HG03575 (cell line): ENCODE measurements around the gene NRIP2.

Experiments
- ATAC-seq: cut with Tn5 transposase; IDR thresholded peaks from one replicate; pipeline ENCODE4 v1.9.1; 2021; ENCODE audit not compliant: unreplicated experiment, insufficient number of reproducible peaks, low FRiP score; ENCODE audit errors: extremely low read depth

The NRIP2 gene

DNA sequence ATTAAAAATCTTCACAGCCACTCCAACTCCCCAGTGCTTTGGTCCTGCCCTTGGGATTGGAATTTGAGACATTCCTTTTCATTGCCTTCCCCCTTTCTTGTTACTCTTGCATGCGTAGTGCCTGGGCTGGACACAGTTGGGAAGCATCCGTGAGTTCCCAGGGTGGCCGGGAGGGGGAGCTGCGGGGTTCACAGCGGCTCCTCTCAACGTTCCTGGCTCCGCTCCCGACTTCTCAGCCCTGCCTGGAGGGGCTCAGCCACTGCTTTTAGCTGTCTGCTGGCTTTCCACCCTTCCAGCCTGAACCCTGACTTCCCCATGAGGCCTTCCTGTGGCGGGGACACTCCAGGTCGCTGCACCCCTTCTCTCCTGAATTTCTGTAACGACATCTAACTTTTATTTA lies 18.8 kb upstream of the NRIP2 start:
- ATAC-seq, result no peak

DNA sequence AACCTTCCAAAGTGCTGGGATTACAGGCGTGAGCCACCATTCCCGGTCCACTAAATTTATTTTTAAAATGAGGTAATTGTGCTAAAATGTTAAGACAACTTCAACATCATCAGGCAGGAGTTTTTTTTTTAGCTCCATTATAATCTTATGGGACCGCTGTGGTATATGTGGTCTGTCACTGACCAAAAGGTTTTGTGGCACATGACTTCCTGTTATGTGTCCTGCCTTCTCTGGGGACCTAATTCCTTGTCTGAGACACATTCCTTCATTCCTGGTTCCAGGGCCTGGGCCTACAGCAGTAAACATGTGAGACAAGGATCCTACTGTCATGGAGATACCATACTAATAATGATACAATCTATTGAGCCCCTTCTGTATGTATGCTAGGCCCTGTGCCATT lies 17.1 kb upstream of the NRIP2 start:
- ATAC-seq, result no peak

DNA sequence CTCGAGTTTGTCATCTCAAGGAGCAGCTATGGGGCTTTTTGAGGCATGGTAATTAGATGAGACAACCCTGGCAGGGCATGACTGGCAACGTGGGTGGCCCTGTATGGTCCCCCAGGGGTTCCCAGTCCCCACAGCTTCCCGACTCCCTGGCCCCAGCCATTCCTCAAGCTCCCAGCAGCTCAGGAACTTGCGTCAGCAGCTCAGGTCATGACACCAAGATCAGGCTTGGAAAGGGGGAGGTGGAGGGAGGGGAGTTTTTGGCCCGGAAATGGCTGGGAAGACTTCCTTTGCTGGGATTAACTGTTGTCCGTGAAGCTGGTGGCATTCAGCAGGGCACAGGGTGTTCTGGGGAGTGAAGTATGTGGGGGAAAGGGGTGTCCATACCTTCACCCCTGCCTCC lies 10.4 kb upstream of the NRIP2 start:
- no peak for ATAC-seq

DNA sequence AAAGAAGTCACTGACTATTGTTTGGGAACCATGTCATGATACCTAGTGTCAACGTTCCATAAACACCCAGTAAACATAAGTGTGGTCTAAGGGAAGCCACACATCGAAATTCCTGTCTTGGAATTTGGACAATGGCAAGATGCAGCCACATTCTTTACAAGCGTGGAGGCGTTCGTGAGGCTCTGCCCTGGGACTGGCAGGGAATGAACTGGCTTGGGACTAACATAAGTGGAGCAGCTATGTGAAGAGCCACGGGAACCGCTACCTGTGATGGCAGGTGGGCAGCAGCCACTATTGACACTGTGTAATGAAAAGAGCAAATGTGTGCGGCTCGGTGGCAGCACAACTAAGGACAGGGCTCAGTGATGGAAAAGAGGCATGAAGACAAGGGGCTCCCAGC lies 10.0 kb upstream of the NRIP2 start:
- no peak for ATAC-seq

DNA sequence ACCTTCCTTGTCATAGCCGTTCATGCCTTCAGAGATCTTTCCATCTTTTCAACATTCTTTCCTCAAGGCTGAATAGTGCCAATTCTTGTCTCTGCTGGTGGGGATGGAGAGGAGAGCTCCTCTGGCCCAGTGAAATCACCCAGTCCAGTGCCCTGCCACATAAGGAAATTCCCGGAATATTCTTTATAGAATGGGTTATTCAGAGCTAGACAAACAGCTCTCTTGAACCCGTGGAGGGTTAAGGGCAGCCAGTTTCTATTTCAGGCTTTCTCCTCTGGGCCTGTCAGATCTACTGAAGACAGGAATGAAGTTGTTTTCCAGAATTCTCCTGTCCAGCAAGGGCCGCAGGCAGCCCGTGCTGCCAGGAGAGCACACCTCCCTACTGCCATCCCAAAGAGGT lies 8.1 kb upstream of the NRIP2 start:
- no peak for ATAC-seq

DNA sequence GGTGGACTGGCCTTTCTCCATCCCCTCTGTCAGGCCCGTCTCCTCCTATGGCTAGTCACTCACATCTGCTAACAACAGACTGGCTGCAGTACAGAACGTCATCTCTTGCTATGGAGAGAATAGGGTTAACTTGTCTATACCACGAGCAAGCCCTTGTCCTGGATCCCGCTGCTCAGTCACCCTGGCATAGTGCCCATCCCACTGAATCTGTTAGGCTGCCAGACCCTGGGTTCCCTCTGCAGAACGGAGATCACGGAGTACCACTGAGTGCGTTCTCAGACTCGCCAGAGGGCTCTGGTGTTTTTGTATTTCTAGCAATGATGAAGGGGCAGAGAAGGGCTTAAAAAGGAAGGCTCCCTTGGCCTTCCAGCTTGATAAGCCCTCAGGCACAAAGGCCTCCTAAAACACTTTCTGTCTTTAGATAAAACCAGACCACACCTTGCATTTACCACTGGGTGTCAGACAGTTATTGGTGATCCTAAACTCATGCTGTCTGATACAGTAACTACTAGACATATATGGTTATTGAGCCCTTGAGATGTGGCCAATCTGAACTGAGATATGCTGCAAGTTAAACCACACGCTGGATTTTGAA lies 6.3 kb upstream of the NRIP2 start:
- ATAC-seq, result no peak

DNA sequence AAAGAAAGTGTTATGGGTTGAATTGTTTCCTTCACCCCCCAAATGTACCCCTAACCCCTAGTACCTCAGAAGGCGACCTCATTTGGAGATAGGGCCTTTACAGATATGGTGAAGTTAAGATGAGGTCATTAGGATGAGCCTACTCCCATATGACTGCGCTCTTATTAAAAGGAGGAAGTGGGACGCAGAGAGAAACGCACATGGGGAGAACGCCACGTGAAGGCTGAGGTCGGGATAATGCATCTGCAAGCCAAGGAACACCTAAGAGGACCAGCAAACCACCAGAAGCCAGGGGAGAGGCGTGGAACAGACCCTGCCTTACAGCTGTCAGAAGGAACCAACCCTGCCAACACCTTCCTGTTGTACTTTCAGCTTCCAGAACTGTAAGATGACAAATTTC lies 1.7 kb upstream of the NRIP2 start:
- no peak for ATAC-seq

DNA sequence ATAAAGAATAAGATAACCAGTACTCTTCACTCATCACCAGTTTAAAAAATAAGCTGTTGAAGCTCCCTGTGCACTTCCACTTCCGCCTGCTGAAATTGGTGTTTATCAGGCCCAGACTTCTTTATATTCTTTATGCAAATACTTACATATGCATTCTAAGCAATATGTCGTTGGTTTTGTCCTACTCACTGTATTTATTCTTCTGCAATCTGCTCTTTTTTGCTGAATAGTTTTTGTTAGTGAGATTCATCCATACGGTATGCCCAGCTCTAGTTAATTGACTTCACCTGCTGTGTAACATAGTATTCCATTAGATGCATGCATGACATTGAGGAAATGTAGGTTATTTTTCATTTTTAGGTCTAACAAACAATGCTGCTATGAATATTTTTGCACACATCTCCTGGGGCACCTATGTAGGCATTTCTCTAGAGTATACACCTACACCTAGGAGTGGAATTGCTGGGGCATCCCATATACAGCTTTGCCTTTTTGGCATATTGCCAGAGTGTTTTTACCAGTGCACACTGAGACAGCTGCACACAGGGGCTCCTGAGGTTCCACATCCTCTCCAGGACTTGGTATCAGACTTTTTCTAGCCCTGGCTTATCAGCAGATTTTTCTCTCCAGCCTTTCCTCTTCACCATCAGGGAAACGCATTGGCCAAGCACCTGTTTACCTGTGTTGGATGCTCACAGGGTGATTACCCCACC lies 1.0 kb upstream of the NRIP2 start:
- no peak for ATAC-seq

DNA sequence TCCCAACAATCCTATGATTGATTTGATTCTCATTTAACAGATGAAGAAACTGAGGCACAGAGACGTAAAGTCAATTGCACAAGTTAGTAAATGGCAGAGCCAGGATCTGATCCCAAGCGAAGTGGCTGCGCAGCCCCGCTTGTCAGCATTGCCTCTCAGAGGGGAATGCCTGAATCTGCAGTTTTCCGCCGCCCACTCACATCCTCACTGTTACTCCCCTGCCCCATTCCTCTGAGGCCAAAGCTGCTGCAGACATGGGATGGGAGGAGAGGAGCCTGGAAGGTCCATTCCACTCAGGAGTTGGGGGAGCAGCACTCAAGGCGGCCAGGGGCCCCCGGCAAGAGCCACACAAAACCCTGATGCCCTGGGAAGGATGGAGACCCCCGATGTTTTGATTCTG lies 1.0 kb downstream of the NRIP2 start:
- no peak for ATAC-seq

DNA sequence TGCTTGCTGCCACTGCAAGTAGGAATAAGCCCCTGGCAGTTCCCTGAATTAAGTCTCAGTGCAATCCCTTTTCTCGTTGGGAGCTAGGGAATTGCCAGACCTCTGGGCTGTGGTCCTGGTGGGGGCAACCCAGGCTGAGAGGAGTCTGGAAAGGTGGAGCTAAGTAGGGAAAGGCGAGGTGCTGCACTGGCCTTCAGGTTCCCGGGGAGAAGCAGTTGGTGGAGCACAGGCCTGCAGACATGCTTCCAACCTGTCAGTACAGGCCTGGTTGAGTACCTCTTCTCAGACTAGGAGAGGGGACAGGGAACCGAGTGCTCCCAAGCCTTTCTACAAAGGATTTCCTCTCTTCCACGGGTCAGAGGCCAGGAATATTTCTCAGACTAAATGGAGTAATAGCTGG lies 1.5 kb downstream of the NRIP2 start:
- ATAC-seq, result no peak

DNA sequence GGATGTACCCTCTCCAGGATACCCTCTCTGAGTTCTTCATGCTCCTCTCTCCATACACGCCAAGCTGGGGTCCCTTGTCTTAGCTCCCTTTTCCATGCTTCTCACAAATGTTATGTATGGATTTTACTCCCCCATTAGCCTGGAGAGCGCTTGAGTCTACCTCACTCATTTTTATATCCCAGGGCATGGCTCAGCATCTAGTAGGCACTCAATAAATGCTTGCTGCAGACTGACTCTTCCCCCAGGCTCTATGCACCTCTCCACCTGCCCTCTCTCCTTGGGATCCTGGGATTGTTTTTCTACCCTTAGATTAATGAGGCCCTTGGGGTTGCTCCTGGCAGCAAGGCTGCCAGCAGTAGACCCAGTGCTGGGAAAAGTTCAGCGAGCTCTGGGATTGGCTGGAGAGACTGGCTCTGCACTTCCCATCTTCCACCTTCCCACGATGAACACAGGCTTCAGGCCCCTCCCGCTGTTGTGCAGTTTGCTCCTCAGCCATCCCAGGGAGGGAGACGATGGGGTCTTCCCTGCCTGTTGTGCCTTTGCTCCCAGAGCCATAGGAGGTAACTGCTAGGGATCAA lies 2.2 kb downstream of the NRIP2 start:
- ATAC-seq, result no peak

DNA sequence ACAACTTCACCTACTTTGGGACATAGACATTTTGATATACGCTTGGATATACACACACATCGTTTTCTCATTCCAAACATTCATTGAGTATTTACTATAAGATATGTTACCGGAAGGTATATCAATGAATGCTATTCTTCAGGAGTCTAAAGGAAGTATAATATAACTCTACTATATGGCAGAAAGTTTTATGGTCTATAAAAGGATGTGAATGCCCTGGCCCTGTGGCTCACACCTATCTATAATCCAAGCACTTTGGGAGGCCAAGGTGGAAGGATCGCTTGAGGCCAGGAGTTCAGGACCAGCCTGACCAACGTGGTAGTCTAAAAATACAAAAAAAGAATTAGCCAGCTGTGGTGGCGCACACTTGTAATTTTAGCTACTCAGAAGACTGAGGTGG lies 5.6 kb downstream of the NRIP2 start:
- ATAC-seq, result no peak

DNA sequence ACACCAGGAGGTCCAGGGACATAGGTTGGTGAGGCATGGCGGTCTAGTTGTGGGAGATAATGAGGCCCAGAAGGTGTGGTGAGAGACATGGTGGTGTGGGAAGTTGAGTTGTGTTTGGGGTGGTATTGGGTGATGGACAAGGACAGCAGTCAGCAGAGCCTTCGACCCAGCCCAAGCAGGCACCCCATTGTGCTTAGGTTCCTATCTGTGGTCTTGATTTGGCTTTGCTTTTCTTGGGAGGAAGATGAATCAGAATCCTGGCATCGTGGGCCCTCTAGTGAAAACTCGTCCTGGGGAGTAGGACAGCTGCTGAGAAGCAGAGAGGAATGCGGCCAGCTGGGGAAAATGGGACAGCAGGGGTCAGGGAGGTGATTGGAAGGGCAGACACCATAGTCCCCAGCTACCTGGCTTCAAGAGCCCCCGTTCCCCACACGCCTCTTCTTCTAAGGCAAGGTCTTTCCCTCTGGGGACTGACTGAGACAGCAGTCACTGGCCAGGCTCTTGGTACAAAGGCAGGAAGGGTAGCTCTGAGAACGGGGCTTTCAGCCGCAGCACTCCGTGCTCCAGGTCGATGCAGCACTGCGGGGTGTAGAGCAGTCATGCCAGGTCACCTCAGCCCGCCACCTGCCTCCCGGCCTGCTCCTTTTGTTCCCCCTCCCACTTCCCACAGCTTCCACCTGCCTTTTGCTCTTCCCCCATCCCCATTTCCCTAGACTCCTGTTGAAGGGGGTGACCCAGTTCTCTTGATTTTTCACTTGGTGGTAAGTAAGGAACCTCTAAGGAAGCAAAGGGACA lies 7.9 kb downstream of the NRIP2 start:
- ATAC-seq, result no peak

DNA sequence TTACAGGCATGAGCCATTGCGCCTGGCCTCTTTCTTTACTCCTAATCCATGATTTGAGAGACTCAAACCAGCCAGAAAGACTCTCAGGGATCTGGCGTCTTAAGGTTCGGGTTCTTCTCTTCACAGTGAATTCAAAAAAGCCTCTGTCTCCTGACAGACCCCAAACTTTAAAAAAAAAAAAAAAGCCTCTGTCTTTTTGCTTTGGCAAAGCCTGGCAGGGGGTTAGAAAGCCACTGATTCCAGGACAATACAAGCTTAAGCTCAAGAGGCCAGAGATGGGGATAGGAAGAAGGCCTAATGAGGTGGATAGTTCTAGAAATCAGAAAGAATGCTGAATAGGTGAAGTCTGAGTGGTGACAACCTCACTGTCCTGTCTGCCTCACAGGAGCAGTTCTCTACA lies 8.8 kb downstream of the NRIP2 start:
- ATAC-seq, result no peak

DNA sequence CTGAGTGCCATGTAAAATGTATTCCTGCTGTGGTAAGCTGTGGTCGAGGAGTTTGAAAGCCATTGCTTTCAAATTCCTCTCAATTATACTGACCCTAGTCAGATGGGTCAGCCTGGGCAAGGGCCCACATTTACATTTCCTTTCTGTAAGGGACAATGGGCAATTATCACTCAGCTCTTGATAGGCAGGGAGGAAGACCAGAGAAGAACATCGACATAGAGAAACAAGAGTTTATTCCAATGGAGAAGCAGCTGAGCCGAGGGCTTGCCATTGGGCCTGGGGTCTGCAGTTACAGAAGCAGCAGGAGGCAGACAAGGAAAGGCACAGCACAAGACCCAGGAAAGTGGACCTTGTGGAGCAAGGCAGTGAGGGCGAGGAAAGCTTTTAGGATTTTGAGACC lies 9.7 kb downstream of the NRIP2 start:
- no peak for ATAC-seq

DNA sequence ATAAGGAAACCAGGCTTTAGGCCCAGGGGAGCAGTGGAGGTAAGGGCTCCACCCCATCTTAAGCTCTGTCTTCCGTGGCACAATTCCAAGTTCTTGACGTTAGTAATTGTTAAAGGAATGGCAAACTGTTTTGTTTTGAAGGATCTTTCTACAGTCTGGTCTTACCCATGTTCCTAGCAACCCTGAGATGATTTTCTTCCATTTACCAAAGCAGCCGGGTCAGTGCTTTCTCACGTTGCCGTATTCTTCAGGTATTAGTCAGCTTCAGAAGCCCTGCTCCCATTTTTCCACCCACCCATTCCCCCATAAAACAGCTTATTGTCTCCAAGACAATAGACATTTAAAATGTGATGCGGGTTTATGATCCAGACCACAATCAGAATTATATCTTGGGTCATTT lies 10.3 kb downstream of the NRIP2 start:
- no peak for ATAC-seq

DNA sequence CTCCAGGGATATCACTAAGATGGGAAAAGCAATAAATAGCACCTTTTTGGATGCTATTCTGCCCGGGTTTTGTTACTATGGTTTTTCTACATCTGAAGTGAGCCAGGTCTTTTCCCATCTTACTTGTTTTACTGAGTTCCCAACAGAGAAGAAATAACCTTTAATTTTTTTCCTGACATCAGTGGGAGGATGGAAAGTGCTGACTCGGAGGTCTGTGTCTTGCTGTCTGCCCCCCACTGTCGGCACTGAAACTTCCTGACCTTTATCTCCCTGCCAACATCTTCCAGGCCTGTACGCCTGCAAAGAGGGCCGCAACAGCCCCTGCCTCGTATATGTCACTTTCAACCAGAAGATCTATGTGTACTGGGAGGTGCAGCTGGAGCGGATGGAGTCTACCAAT lies 11.4 kb downstream of the NRIP2 start:
- no peak for ATAC-seq

DNA sequence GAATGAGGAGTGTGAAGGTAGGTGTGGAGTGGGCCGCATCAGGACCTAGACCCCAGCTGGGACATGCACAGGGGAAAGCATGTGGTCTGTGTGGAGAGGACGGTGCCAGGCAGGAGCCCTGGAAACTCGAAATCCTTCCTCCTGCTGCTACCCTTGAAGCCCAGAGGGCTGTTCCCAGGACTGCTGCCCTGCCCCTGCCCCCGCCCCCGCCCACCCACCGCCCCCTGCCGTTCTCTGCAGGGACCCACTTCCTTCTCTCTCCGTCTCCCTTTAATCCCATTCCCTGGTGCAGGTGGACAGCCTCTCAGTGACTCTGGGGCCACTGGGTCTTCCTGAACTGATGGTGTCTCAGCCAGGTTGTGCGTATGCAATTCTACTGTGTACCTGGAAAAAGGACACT lies 14.4 kb downstream of the NRIP2 start:
- no peak for ATAC-seq

DNA sequence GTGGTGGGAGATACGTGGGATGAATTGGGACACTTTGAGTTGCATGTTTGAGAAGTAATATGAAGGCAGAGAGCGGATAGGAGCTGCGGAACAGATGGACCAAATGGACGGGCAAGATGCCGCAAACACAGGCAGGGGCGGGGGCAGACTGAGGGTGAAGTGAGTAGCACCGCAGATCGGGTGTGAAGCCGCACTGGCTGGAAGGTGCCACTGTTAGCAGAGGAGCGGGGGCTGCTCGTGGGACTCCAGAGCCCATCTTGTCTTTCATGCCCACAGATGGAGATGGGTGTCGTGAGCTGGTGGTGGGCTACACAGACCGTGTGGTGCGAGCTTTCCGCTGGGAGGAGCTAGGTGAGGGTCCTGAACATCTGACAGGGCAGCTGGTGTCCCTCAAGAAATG lies 15.0 kb downstream of the NRIP2 start:
- ATAC-seq, result no peak
